ENCODE measurements around the gene HEG1. TPM values are rescaled to one million over a fixed set of nuclear protein-coding genes. Genes with fewer than 3 reads are reported as not detected.

Gene HEG1
- total RNA-seq, 4 donors from 2014 or later = 47.8 to 91.7 (median 76.8) TPM

GRCh38 chr3:124935794-124936542 lies 119.8 kb downstream of the HEG1 start:
- WGBS = 95% methylated on average over 5 of the region's 5 CpGs
- Histone ChIP-seq H3K4me3 (no peak overlapping the region), H3K4me1 (no peaks in the 10 kb centered on the region), H3K9me3 (peaks cover 0 to 4% (median 0%) of the 10 kb centered on the region in 4 donors), H3K36me3 (no peaks in the 10 kb centered on the region), H3K27me3 (no peaks in the 10 kb centered on the region), H3K27ac (replicated peaks in 1 of 4) (no peak overlapping the region)
- TF ChIP-seq, protein P1, sequence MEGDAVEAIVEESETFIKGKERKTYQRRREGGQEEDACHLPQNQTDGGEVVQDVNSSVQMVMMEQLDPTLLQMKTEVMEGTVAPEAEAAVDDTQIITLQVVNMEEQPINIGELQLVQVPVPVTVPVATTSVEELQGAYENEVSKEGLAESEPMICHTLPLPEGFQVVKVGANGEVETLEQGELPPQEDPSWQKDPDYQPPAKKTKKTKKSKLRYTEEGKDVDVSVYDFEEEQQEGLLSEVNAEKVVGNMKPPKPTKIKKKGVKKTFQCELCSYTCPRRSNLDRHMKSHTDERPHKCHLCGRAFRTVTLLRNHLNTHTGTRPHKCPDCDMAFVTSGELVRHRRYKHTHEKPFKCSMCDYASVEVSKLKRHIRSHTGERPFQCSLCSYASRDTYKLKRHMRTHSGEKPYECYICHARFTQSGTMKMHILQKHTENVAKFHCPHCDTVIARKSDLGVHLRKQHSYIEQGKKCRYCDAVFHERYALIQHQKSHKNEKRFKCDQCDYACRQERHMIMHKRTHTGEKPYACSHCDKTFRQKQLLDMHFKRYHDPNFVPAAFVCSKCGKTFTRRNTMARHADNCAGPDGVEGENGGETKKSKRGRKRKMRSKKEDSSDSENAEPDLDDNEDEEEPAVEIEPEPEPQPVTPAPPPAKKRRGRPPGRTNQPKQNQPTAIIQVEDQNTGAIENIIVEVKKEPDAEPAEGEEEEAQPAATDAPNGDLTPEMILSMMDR (IDR thresholded peaks at IDR 0.05) = no peak
- TF ChIP-seq POLR2A (IDR thresholded peaks at IDR 0.05; ENCODE audit: low read depth) (no peak), POLR2AphosphoS5 (IDR thresholded peaks at IDR 0.05) (no peak), EP300 (IDR thresholded peaks at IDR 0.05) (no peak)
- DNase-seq (ENCODE audit: extremely low spot score) = no peak
- intact Hi-C loops (cut with DNase I) = loop anchor here (10.0 kb wide), 1 partner anchor 229 kb away; no protein-coding TSS in a partner anchor

- intact Hi-C loops (cut with DNase I) = loop anchor here (10.0 kb wide), 1 partner anchor 230 kb away; no protein-coding TSS in a partner anchor
- no peaks in the 10 kb centered on the region for H3K36me3 ChIP-seq
- no peak overlapping the region for H3K4me3 ChIP-seq
- H3K9me3 ChIP-seq = peaks cover 0 to 4% (median 0%) of the 10 kb centered on the region in 4 donors
- DNase-seq (ENCODE audit: extremely low spot score) = no peak
- H3K4me1 ChIP-seq = peaks cover 0 to 2% (median 0%) of the 10 kb centered on the region in 4 donors
- no peaks in the 10 kb centered on the region for H3K27me3 ChIP-seq
- no peak overlapping the region for H3K27ac ChIP-seq (replicated peaks in 1 of 4)
- TF ChIP-seq, protein P1 (IDR thresholded peaks at IDR 0.05) = no peak
- TF ChIP-seq EP300 (IDR thresholded peaks at IDR 0.05) (no peak), POLR2A (IDR thresholded peaks at IDR 0.05; ENCODE audit: low read depth) (no peak), POLR2AphosphoS5 (IDR thresholded peaks at IDR 0.05) (no peak)
Measured at GRCh38 chr3:124935264-124935663, 120.5 kb downstream of the HEG1 start.

DNA sequence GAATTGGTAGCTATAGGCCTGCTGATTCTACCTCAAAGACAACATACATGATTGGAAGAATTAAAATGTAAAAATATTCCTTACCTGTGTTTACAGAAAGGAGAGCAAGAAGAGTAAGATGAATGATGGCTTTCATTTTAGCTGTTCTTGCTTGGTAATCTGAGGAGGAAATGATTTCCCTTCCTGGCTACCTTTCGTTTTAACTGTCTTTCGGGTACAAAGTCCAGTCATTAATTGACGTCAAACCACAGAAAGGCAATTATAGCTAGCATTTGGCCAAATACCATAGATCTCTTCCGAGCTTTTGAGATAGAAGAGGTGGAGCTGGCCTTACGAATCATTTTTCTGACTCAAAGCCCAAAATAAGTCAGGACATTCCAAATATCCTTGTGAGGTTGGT lies 121.2 kb downstream of the HEG1 start, which contains the start of gene MUC13:
Gene MUC13, minus strand, starts transcription at position 175 of the 400 bp plus-strand sequence. Its CDS starts 39 bp downstream, at position 136.
- WGBS = 89% methylated on average over 5 of the region's 5 CpGs
- Histone ChIP-seq H3K9me3 (peaks cover 0 to 4% (median 0%) of the 10 kb centered on the region in 4 donors), H3K27ac (replicated peaks in 1 of 4) (no peak within 1 kb of the TSS), H3K4me3 (no peak within 1 kb of the TSS), H3K27me3 (no peaks in the 10 kb centered on the region), H3K4me1 (peaks cover 0 to 9% (median 2%) of the 10 kb centered on the region in 4 donors), H3K36me3 (no peaks in the 10 kb centered on the region)
- TF ChIP-seq EP300 (IDR thresholded peaks at IDR 0.05) (no peak), POLR2A (IDR thresholded peaks at IDR 0.05; ENCODE audit: low read depth) (no peak), POLR2AphosphoS5 (IDR thresholded peaks at IDR 0.05) (no peak)
- TF ChIP-seq, protein P1 (IDR thresholded peaks at IDR 0.05) = no peak
- intact Hi-C loops (cut with DNase I) = loop anchor here (10.0 kb wide), 1 partner anchor 230 kb away; no protein-coding TSS in a partner anchor
- DNase-seq (ENCODE audit: extremely low spot score) = no peak

DNA sequence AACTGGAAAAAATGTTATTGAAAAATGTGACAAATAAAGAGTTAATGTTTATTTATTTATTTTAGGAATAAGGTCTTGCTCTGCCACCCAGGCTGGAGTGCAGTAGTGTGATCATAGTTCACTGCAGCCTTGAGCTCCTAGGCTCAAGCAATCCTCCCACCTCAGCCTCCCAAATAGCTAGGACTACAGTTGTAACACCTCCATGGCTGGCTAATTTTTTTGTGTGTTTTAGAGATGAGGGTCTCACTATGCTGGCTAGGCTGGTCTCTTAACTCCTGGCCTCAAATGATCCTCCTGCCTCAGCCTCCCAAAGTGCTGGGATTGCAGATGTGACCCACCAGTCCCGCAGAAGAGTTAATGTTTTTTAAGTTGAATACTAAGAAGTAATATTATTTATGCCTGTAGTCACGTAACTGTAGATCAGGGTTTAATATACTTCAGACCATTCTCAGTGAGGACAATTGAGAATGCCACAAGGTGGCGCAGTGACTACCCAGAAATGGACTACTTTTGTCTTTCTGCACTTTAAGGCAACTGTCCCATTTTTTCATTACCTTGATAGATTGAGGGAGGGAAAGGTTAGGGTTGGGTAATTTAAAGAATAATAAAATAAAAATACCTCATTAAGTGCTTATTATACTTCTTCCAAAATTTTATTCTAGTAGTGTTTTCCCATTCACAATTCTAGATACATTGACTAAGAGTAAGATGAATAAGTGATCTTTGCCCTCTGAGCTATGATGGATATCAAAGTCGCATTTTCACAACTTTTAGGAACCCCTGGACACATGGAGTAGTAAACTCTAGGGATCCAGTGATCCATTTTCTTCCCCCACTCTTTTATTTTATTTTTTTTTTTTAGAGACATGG lies 127.2 kb downstream of the HEG1 start:
- TF ChIP-seq, protein P1 (IDR thresholded peaks at IDR 0.05) = peak; percentile 69 to 74 (median 71)
- TF ChIP-seq EP300 (IDR thresholded peaks at IDR 0.05) = no peak
- H3K4me3 ChIP-seq = no peak overlapping the region
- 32% methylated on average over 4 of the region's 4 CpGs for WGBS
- H3K9me3 ChIP-seq = no peaks in the 10 kb centered on the region
- no peak overlapping the region for H3K27ac ChIP-seq (replicated peaks in 1 of 4)
- H3K36me3 ChIP-seq = no peaks in the 10 kb centered on the region
- H3K27me3 ChIP-seq = no peaks in the 10 kb centered on the region
- peaks cover 0 to 13% (median 2%) of the 10 kb centered on the region in 4 donors for H3K4me1 ChIP-seq
- intact Hi-C loops (cut with DNase I) = loop anchor here (5.0 to 10.0 kb wide), 2 partner anchors 509 to 656 kb away; no protein-coding TSS in a partner anchor
- DNase-seq (ENCODE audit: extremely low spot score) = no peak
